IMR-90 (cell line): ENCODE measurements around the gene FOXO1.

Experiments
- CEBPB ChIP-seq: IDR thresholded peaks from 2 replicates; pipeline ENCODE4 v1.6.1; 2012; ENCODE audit warnings: low read depth, low read length, improper control_type of control experiment
- CHD1 ChIP-seq: IDR thresholded peaks from 2 replicates; pipeline ENCODE4 v1.6.1; 2012; ENCODE audit warnings: low read depth, low read length, improper control_type of control experiment
- MAFK ChIP-seq: IDR thresholded peaks from 2 replicates; pipeline ENCODE4 v1.6.1; 2012; ENCODE audit warnings: low read depth, low read length, improper control_type of control experiment
- MAZ ChIP-seq: IDR thresholded peaks from 2 replicates; pipeline ENCODE4 v1.6.1; 2012; ENCODE audit warnings: low read depth, mild to moderate bottlenecking, low read length, improper control_type of control experiment, moderate library complexity, borderline replicate concordance
- MXI1 ChIP-seq: IDR thresholded peaks from 2 replicates; pipeline ENCODE4 v1.6.1; 2012; ENCODE audit warnings: low read depth, mild to moderate bottlenecking, low read length, moderate library complexity, borderline replicate concordance
- NFE2L2 ChIP-seq: fragments of 150-350 bp; IDR thresholded peaks from 2 replicates; pipeline ENCODE4 v1.6.1; 2016; ENCODE audit warnings: low read depth, mild to moderate bottlenecking, low read length
- POLR2A ChIP-seq: IDR thresholded peaks from 2 replicates; pipeline ENCODE4 v1.6.1; 2012; ENCODE audit warnings: mild to moderate bottlenecking, low read depth, low read length
- RAD21 ChIP-seq: IDR thresholded peaks from 2 replicates; pipeline ENCODE4 v1.6.1; 2012; ENCODE audit warnings: low read length, improper control_type of control experiment
- RCOR1 ChIP-seq: IDR thresholded peaks from 2 replicates; pipeline ENCODE4 v1.6.1; 2012; ENCODE audit warnings: mild to moderate bottlenecking, low read length, improper control_type of control experiment; ENCODE audit not compliant: insufficient replicate concordance
- RFX5 ChIP-seq: IDR thresholded peaks from 2 replicates; pipeline ENCODE4 v1.8.0; 2012; ENCODE audit warnings: low read depth, mild to moderate bottlenecking, low read length, moderate library complexity
- SMC3 ChIP-seq: fragments of 150-350 bp; IDR thresholded peaks from 2 replicates; pipeline ENCODE4 v1.6.1; 2016; ENCODE audit warnings: low read depth, mild to moderate bottlenecking, antibody characterized with exemption, low read length, moderate library complexity
- TF ChIP-seq, protein P1 (sequence below): conservative IDR thresholded peaks from 2 replicates; pipeline ENCODE4 v1.5.1; 2012; ENCODE audit warnings: mild to moderate bottlenecking, low read depth, low read length, improper control_type of control experiment

DNA sequence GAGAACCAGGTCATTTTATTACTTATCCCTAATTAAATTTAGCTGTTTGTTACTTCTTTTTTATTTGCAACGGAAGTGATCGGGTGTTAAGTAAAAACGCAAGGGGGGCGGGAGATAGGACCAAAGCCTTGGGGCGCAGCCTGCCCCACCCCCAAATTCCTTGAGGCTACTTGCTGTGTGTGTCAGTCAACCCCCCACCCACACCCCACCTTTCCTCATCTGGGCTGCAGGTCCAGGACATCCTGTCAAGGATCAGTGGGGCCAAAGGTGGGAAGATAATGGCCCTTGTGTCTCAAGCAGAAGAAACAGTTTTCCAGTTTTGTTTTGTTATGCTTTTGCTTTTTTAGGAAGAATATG lies 1.2 kb upstream of the FOXO1 start:
- TF ChIP-seq SMC3 (no peak), RFX5 (no peak), POLR2A (no peak), RAD21 (no peak), MAFK (no peak), MXI1 (no peak), NFE2L2 (no peak), MAZ (no peak), CEBPB (no peak), CHD1 (no peak), RCOR1 (no peak)
- TF ChIP-seq, protein P1, sequence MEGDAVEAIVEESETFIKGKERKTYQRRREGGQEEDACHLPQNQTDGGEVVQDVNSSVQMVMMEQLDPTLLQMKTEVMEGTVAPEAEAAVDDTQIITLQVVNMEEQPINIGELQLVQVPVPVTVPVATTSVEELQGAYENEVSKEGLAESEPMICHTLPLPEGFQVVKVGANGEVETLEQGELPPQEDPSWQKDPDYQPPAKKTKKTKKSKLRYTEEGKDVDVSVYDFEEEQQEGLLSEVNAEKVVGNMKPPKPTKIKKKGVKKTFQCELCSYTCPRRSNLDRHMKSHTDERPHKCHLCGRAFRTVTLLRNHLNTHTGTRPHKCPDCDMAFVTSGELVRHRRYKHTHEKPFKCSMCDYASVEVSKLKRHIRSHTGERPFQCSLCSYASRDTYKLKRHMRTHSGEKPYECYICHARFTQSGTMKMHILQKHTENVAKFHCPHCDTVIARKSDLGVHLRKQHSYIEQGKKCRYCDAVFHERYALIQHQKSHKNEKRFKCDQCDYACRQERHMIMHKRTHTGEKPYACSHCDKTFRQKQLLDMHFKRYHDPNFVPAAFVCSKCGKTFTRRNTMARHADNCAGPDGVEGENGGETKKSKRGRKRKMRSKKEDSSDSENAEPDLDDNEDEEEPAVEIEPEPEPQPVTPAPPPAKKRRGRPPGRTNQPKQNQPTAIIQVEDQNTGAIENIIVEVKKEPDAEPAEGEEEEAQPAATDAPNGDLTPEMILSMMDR: no peak
